Fibroblast of skin of abdomen (primary cell): ENCODE data around the gene SH3BP2.
A peak's percentile ranks its signal among the peaks of the same experiment; 100 is the strongest.

ENCODE experiments used
- DNase-seq: peaks from one replicate; pipeline ENCODE4 v3.0.0-alpha.2; 2013

The SH3BP2 gene

GRCh38 chr4:2804449-2804972 lies 11.6 kb downstream of the SH3BP2 start:
- no peak for DNase-seq

DNA sequence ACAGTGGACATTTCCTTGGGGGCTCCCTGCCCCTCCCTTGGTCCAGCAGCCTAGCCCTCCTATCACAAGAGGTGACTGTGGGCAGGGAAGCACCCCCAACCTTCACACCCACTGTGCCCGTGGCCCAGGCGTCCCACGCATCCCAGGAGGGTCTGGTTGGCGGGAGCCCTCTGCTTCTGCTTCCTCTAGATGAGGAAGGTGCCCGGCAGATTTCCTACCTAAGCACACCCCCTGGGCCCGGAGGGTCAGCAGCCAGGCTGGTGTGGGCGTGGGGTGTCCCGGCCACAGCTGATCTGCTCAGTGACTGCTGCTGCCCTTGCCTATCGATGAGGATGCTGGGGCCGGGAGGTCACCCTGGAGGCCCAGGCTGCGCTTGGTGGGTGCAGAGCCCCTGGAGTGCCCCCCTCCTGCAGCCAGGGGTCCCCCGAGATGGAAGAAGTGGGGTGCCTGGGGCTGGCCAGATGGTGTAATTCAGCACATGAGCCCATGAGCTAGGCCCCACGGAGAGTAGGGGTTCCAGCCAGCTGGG lies 12.2 kb downstream of the SH3BP2 start:
- no peak for DNase-seq

DNA sequence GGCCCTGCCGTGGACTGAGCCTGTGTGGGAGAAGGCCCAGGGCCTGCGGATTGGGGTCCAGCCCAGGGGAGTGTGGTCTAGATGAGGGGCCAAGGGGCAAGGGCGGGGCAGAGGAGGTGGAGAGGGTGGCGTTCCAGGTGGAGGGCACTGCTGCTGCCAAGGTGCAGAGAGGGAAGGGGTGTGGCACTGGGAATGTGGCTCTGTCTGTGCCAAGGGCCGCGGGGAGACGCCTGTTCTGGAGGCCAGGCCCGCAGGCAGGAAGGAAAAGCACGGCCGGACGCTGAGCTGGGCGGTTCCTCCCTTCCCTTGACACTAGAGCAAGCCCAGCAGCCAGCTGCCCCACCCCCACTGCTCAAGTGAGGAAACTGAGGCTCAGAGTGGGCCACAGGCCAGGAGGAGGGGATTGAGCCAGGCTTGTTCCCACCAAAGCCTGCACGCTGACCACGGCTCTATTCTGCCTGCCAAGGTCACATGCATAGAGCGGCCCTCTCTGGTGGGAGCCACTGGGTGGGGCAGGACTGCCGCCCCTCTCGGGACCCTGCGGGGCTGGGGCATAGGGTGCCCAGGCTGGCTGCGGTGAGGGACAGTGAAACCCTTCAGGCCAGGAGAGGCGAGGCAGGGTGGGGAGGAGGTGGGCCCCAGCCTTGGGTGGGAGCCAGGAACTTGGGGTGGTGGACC lies 13.0 kb downstream of the SH3BP2 start:
- DNase-seq = no peak

GRCh38 chr4:2806390-2807355 lies 13.8 kb downstream of the SH3BP2 start:
- no peak for DNase-seq

DNA sequence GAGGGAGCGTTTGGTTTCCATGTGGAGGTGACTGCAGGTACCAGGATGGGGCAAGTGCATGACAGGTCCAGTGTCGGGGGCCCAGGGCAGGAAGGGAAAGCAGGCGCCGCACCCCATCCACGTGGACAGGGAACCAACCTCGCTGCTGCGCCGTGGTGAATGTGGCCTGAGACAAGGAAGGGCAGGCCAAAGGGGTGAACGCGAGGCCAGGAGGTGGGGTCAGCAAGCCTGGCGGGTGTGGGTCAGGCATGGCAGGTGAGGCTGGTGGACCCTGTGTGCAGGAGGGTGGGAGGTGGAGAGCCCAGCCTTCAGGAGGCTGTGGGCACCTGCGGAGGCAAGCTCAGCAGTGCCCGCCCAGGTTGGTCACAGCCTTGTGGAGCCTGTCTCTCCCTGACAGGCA lies 14.7 kb downstream of the SH3BP2 start:
- no peak for DNase-seq

GRCh38 chr4:2808001-2808400 lies 15.1 kb downstream of the SH3BP2 start:
- no peak for DNase-seq

DNA sequence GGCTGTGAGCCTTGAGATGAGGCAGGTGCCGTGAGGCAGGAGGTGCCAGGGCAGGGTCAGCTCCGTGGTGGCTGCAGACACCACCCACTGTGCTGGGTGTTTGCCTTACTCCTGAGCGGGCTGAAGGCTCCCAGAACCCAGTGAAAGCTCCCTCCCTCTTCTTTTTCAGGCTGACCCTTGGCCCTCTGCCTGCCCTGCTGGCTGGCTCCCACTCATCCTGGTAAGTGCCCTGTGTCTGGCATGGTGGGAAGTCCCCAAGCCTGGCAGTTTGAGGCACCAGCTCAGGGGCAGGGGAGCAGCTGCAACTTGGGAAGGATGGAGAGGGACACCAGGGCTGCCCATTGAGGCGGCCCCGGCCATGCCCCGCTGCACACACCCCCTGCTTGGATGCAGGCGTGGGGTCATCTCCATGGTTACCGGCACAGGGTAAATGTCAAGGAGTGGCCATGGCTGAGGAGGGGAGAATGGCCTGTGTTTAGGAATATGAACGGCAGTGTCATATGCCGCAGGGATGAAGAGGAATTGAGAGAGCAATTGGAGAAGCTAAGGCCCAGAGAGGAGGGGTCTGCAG lies 16.8 kb downstream of the SH3BP2 start:
- DNase-seq = no peak

- DNase-seq = no peak
These were observed 17.5 kb downstream of the SH3BP2 start for GRCh38 chr4:2810388-2810787.

GRCh38 chr4:2811830-2812611 lies 19.1 kb downstream of the SH3BP2 start:
- peak; percentile 42 for DNase-seq

- no peak for DNase-seq
These were observed 19.9 kb downstream of the SH3BP2 start for GRCh38 chr4:2812612-2813354.

DNA sequence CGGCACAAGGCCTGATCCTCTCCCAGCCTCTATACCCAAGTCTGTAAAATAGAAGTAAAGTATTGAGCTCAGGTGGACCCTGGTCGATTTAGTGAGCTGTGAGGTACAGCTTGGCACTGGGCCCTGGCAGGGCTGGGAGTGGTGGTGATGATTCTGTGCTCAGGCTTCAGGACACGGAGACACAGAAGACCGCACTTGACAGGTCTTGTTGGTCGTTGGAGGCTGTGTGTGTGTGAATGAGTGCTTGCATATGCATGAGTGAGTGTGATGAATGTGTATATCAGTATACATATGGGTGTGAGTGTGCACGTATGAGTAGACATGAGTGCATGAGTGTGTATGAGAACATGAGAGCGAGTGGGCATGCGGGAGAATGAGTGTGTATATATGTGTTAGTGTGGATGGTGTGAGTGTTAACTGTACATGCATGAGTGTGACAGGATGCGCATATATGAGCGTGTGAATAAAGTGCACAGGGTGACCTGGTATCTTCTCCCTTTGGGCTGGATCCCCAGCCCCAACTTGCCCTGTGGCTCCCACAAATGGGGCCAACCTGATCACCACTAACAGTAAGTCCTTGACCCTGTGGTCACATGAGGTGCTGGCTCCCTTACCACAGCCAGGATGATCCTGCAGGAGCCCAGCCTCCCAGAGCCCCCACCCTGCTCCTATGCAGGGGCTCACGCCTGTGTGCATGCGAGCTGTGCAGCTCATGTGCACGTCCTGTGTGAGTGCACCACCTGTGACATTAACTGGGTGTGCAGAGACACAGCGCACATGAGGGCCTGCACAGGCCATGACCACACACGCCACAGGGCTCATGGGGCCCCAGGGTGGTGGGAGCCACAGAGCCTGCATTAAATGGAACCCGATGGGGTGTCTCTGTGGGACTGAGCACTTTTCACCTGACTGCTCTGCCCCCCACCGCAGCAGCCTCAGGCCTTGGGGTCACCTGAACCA lies 20.8 kb downstream of the SH3BP2 start:
- DNase-seq = no peak

DNA sequence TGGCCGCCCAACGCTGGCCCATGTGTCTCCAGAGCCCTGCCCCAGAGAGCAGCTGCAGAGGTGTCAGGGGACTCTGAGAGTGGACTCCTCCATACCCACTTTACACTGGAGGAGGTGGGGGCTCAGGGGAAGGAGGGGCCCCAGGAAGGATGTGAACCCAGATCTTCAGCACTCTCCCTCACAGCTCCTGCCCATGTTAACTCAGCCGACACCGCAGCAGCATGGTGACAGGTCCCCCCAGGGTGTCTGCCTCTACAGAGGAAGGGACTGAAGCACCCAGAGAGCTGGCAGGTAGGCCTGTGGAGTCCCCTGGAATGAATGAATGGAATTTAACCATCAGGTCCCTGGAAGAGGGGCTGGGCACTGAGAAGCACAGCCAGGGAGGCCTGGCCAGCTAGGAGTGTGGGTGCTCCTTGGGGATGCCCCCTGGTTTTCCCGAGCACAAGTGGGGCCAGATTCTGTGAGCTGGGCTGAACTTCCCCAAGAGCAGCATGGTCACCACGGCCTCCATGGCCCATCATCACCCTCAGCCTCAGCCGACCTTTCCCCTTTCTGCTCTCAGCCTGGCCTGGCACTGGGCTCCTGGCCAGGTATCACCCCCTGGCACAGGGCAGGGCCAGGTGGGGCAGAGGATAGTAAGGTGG lies 21.9 kb downstream of the SH3BP2 start:
- DNase-seq = no peak

DNA sequence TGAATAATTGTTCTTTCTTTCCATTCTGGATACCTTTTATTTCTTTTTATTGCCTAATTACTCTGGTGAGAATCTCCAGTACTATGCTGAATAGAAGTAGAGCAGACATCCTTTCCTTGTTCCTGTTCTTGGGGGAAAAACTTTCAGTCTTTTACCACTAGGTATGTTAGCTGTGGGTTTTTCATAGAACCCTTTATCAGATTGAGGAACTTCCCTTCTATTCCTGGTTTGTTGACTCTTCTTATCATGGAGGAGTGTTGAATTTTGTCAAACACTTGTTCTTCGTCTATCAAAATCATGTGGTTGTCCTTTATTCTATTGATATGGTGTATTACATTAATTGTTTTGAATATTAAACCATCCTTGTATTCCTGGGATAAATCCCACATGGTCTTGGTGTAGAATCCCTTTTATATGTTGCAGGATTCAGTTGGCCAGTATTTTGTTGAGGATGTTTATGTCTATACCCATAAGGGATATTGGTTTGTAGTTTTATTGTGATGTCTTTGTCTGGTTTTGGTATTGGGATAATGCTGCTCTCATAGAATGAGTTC lies 23.6 kb downstream of the SH3BP2 start:
- DNase-seq = no peak

DNA sequence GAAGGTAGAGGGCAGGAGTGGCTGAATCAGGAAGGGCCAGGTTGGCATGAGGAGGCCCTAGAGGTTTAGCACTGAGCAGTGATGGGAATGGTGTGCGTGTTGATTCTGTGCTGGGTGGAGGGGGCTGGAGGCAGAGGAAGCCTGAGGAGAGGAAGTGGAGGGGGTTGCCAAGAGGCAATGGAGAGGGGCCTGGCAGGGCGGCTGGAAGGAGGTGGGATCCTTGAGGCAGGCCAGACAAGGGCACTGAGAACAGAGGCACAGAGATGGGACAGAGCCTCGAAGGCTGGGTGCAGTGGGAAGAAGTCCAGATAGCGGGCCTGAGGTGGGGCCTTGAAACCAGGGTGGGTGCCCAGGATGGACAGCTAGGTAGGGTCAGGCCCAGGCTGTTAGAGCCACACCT lies 24.3 kb downstream of the SH3BP2 start:
- no peak for DNase-seq

GRCh38 chr4:2817701-2818350 lies 24.9 kb downstream of the SH3BP2 start:
- DNase-seq = peak; percentile 17

GRCh38 chr4:2818351-2818939 lies 25.6 kb downstream of the SH3BP2 start:
- no peak for DNase-seq

DNA sequence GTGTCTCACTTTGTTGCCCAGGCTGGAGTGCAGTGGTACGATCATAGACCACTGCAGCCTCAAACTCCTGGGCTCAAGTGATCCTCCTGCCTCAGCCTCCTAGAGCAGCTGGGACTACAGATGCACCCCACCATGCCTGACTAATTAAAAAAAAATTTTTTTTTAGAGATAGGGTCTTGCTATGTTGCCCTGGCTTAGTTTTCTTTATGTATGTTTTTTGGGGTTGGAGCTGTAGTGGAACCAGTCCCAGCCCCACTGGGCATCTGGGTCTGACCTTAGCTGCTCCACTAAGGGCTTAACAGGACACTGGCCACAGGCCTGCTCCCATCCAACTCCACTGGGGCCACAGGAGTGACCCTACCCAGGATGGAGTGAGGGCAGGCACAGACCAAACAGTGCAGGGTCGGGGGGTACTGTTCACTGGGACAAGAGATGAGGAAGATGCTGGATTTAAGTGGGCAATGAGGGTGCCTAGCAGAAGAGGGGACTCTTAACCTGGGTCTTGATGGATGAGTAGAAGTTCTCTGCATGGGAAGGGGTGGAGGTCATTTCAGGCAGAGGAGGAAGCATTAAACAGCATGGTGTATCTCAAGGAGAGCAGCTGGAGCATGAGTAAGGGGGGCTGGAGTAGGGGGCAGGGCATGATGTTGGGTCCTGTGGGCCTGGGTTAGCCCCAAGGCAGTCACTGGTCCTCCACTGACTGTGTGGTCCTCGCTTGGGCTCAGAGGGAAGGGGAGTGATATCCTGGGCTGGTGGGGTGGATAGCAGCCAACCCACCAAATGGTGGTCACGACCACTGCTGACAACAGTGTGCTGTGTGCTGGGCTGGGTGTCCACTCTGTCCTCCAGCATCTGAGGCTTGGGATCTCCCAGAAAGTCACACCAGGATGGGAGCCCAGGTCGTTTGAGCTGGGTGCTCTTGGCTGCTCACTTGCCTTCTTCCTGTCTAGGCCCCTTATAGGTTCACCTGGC lies 26.6 kb downstream of the SH3BP2 start:
- no peak for DNase-seq
